HG03571 (cell line): ENCODE measurements around the gene CCDC7.

Experiments
- ATAC-seq: cut with Tn5 transposase; IDR thresholded peaks from one replicate; pipeline ENCODE4 v1.9.1; 2021; ENCODE audit not compliant: unreplicated experiment

The CCDC7 gene

DNA sequence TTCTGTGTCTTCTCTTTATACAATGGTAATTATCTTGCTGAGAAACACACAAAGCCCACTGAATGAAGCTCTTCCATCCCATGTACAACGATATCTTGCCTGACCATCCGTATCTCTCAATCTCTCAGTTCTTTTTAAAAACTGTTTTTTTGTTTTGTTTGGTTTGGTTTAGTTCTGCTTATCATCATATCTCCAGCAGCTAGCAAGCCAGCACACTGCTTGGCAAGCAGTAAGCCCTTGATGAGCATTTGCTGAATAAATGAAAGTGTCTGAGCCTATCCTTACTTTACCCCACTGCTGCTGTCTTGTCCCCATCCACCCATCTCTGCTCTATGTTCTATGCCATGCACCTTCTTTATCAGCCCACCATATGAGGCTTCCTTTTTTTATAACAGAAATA is 477.9 kb downstream of the CCDC7 start:
- no peak for ATAC-seq
